A549 (cell line): ENCODE data around the gene DMPK. TPM values are rescaled to one million over a fixed set of nuclear protein-coding genes. Genes with fewer than 3 reads are reported as not detected.

ENCODE experiments used
- ATAC-seq, 2 experiments: fragments of 200-7000 bp in 1 of 2; fragments of >200 bp in 1 of 2; cut with Nextera tagmentation in 1 of 2; cut with Tn5 transposase in 1 of 2; 3 replicates each; pipeline versions ENCODE4 v1.8.0 to v1.9.1; 2018 to 2020; ENCODE audit warnings: mild to moderate bottlenecking in 1 of 2, moderate library complexity in 1 of 2
- CTCF ChIA-PET: fragments of 300-600 bp; sonication (Branson Sonifier 250); formaldehyde crosslinking; extraction: SDS; loops from one replicate; lab custom pipeline; 2021; ENCODE audit warnings: antibody characterized with exemption, inconsistent platforms; lab: Yijun Ruan, JAX
- POLR2A ChIA-PET: fragments of 350-600 bp; formaldehyde crosslinking; extraction: SDS; loops from one replicate; lab custom pipeline; 2021; ENCODE audit warnings: antibody characterized with exemption, inconsistent platforms; lab: Yijun Ruan, JAX
- DNase-seq, 2 experiments: peaks; one replicate each; pipeline versions ENCODE4 v3.0.0 to v3.0.0-alpha.2; 2011 to 2016; ENCODE audit warnings: low read depth in 1 of 2, low spot score in 1 of 2
- FAIRE-seq: peaks from 2 replicates; lab custom pipeline; 2011; peaks lifted over from hg19 to GRCh38; lab: Jason Lieb, UNC
- H3K27ac ChIP-seq, 2 experiments: fragments of >200 bp; sonication (Bioruptor Twin); formaldehyde crosslinking; 3 replicates each; pipeline ENCODE4 v1.5.1; 2016 to 2017
- H3K4me1 ChIP-seq: fragments of >200 bp; sonication (Bioruptor Twin); formaldehyde crosslinking; 3 replicates; pipeline ENCODE4 v1.6.1; 2016
- H3K4me2 ChIP-seq: fragments of >200 bp; sonication (Bioruptor Twin); formaldehyde crosslinking; 3 replicates; pipeline ENCODE4 v1.6.1; 2016
- H3K4me3 ChIP-seq: fragments of >200 bp; sonication (Bioruptor Twin); formaldehyde crosslinking; 3 replicates; pipeline ENCODE4 v1.5.1; 2016
- H3K9me3 ChIP-seq: fragments of >200 bp; sonication (Bioruptor Twin); formaldehyde crosslinking; 3 replicates; pipeline ENCODE4 v1.6.1; 2016
- CBX2 ChIP-seq: fragments of 200-600 bp; sonication (generic); IDR thresholded peaks from 2 replicates; pipeline ENCODE4 v1.6.1; 2016; ENCODE audit warnings: low read depth, mild to moderate bottlenecking, borderline replicate concordance
- CEBPB ChIP-seq, 2 experiments: fragments of >200 bp in 1 of 2; sonication (Bioruptor Twin) in 1 of 2; formaldehyde crosslinking in 1 of 2; IDR thresholded peaks; 2 replicates each; pipeline ENCODE4 v1.6.1; 2012 to 2016
- E2F6 ChIP-seq: IDR thresholded peaks from 2 replicates; pipeline ENCODE4 v1.6.1; 2012; ENCODE audit warnings: low read depth, borderline replicate concordance
- EHF ChIP-seq: fragments of 250-450 bp; sonication (Bioruptor Pico); IDR thresholded peaks from 2 replicates; pipeline ENCODE4 v1.5.0; 2020; ENCODE audit warnings: mild to moderate bottlenecking
- FOSL2 ChIP-seq, 2 experiments: fragments of 450-650 bp in 1 of 2; fragments of >200 bp in 1 of 2; sonication (Bioruptor Twin) in 1 of 2; formaldehyde crosslinking; IDR thresholded peaks; 2 replicates each; pipeline versions ENCODE4 v1.5.0 to v1.6.1; 2016 to 2020; ENCODE audit warnings: mild to moderate bottlenecking in 1 of 2, moderate library complexity in 1 of 2
- FOXS1 ChIP-seq: fragments of 250-450 bp; sonication (Bioruptor Pico); IDR thresholded peaks from 2 replicates; pipeline ENCODE4 v1.5.0; 2020; ENCODE audit warnings: mild to moderate bottlenecking, moderate library complexity
- GATA3 ChIP-seq: IDR thresholded peaks from 2 replicates; pipeline ENCODE4 v1.6.1; 2012; ENCODE audit warnings: borderline replicate concordance
- HEYL ChIP-seq: fragments of 250-450 bp; sonication (Bioruptor Pico); IDR thresholded peaks from 2 replicates; pipeline ENCODE4 v1.8.0; 2021; ENCODE audit warnings: mild to moderate bottlenecking, moderate library complexity
- HOXA7 ChIP-seq: fragments of 250-450 bp; sonication (Bioruptor Pico); IDR thresholded peaks from 2 replicates; pipeline ENCODE4 v1.5.0; 2020; ENCODE audit warnings: mild to moderate bottlenecking, moderate library complexity
- MAFK ChIP-seq: fragments of 450-650 bp; IDR thresholded peaks from 2 replicates; pipeline ENCODE4 v1.6.1; 2014; ENCODE audit not compliant: partially characterized antibody
- MYC ChIP-seq: IDR thresholded peaks from 2 replicates; pipeline ENCODE4 v1.6.1; 2012; ENCODE audit warnings: mild to moderate bottlenecking, inconsistent platforms, low read length, improper control_type of control experiment, borderline replicate concordance
- NFE2L2 ChIP-seq: fragments of 150-350 bp; conservative IDR thresholded peaks from 2 replicates; pipeline ENCODE4 v1.6.1; 2014; ENCODE audit warnings: low read length
- NPAS2 ChIP-seq: fragments of 250-450 bp; sonication (Bioruptor Pico); IDR thresholded peaks from 2 replicates; pipeline ENCODE4 v1.8.0; 2022; ENCODE audit warnings: mild to moderate bottlenecking, moderate library complexity, borderline replicate concordance
- PHF8 ChIP-seq: fragments of 200-600 bp; sonication (generic); IDR thresholded peaks from 2 replicates; pipeline ENCODE4 v1.6.1; 2016; ENCODE audit warnings: low read depth, mild to moderate bottlenecking, antibody characterized with exemption, moderate library complexity, borderline replicate concordance
- RAD21 ChIP-seq, 2 experiments: fragments of >200 bp in 1 of 2; sonication (Bioruptor Twin) in 1 of 2; formaldehyde crosslinking in 1 of 2; IDR thresholded peaks in 1 of 2; conservative IDR thresholded peaks in 1 of 2; 2 replicates in 1 of 2; 3 replicates in 1 of 2; pipeline ENCODE4 v1.6.1; 2012 to 2018; ENCODE audit warnings: inconsistent platforms in 1 of 2
- REST ChIP-seq: fragments of 200-600 bp; sonication (generic); IDR thresholded peaks from 2 replicates; pipeline ENCODE4 v1.6.1; 2016; ENCODE audit warnings: antibody characterized with exemption, mild to moderate bottlenecking, moderate library complexity
- SMC3 ChIP-seq: fragments of >200 bp; sonication (Bioruptor Twin); formaldehyde crosslinking; IDR thresholded peaks from 3 replicates; pipeline ENCODE4 v1.6.1; 2018; ENCODE audit warnings: inconsistent platforms
- TP53 ChIP-seq: fragments of 250-450 bp; sonication (Bioruptor Pico); IDR thresholded peaks from 2 replicates; pipeline ENCODE4 v1.5.0; 2021; ENCODE audit warnings: mild to moderate bottlenecking, moderate library complexity
- ZNF302 ChIP-seq: fragments of 250-450 bp; sonication (Bioruptor Pico); IDR thresholded peaks from 2 replicates; pipeline ENCODE4 v1.9.0; 2021; ENCODE audit warnings: inconsistent platforms, mild to moderate bottlenecking, moderate library complexity
- ZSCAN20 ChIP-seq: fragments of 250-450 bp; sonication (Bioruptor Pico); IDR thresholded peaks from 2 replicates; pipeline ENCODE4 v1.8.0; 2022; ENCODE audit warnings: mild to moderate bottlenecking, moderate library complexity
- WGBS: methylation state at CpG from one replicate; pipeline ENCODE4 v1.1.6; 2017; ENCODE audit errors: missing lambda C conversion rate; 5-methylcytosine and 5-hydroxymethylcytosine counted together
- polyA plus RNA-seq, 4 experiments: library from polyadenylated mRNA; depleted of rRNA in 3 of 4; stranded (reverse); fragments of >200 nt; fragmentation: RNase III in 1 of 4; extraction: RNeasy Plus Mini Kit Qiagen cat#74134 plus additional on column Dnase treatment in 1 of 4; gene quantifications; 2 replicates in 3 of 4; 3 replicates in 1 of 4; pipeline ENCODE4 v1.2.3, GENCODE V29; 2011 to 2017
- TF ChIP-seq, protein P1 (sequence below): fragments of >200 bp; sonication (Bioruptor Twin); formaldehyde crosslinking; IDR thresholded peaks from 2 replicates; pipeline ENCODE4 v1.6.1; 2016

Gene DMPK
- polyA plus RNA-seq, 2 of the 4 experiments (the other 2 are of a cell fraction), result 21.6 to 56.6 TPM

DNA sequence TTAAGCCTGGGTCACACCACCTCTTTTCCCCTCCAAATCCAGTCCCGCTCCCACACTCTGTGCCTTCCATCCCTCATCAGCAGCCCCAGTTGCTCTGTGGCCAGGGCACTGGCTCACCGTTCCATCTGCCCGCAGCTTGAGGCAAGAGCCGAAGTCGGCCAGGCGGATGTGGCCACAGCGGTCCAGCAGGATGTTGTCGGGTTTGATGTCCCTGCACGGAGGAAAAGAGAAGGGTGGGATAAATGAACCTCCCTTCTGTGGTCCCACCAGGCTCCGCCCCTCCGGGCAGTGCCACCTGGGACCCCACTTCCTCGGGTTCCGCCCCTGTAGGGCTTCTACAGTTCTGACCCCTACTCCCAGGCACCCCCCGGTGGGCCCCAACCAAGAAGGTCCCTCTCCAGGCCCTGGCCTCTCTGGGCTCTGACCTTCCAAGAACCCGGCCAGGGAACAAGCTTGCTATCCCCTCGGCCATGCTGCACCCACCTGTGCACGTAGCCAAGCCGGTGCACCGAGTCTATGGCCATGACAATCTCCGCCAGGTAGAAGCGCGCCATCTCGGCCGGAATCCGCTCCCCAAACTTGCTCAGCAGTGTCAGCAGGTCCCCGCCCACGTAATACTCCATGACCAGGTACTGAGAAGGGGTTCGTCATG, 4.2 kb downstream of the DMPK start:
- H3K4me1 ChIP-seq, result peaks cover 42% of the 10 kb centered on the region
- H3K4me2 ChIP-seq, result no peak overlapping the region; the same call in 2 of the 3 replicates
- ChIA-PET POLR2A (interaction anchor here (1.4 kb wide), 1 partner anchor 9 kb away, joined by 6 read pairs; the partner anchor contains the start of gene SIX5), CTCF (interaction anchor here (1.5 to 74.3 kb wide), 4 partner anchors 7 to 74 kb away, joined by 3 to 2204 read pairs (median 1104); partner anchors contain the start of genes DMPK, DMWD, RSPH6A and SIX5)
- no peaks in the 10 kb centered on the region for H3K9me3 ChIP-seq
- ATAC-seq, result no peak
- no peak overlapping the region for H3K4me3 ChIP-seq
- no peak for DNase-seq
- no peak overlapping the region for H3K27ac ChIP-seq
- no peak for FAIRE-seq
- TF ChIP-seq FOSL2 (IDR thresholded peaks at IDR 0.05), result no peak
- TF ChIP-seq FOSL2 (CRISPR knock-in tag; IDR thresholded peaks at IDR 0.05), result no peak
- TF ChIP-seq TP53, result no peak
- no peak for TF ChIP-seq GATA3
- no peak for TF ChIP-seq PHF8
- TF ChIP-seq E2F6, result no peak
- 94% methylated on average over 28 of the region's 28 CpGs for WGBS

GRCh38 chr19:45777395-45777961, 4.8 kb downstream of the DMPK start:
- H3K4me1 ChIP-seq, result peaks cover 35% of the 10 kb centered on the region
- H3K27ac ChIP-seq, result no peak overlapping the region
- CTCF ChIA-PET, result interaction anchor here (1.5 to 74.3 kb wide), 4 partner anchors 7 to 84 kb away, joined by 3 to 2204 read pairs (median 1104); partner anchors contain the start of genes DMPK, DMWD, RSPH6A and SIX5
- H3K9me3 ChIP-seq, result no peaks in the 10 kb centered on the region
- TF ChIP-seq ZNF302 (CRISPR knock-in tag) (no peak), HEYL (CRISPR knock-in tag) (no peak), EHF (no peak), TP53 (no peak), ZSCAN20 (CRISPR knock-in tag) (no peak), NPAS2 (CRISPR knock-in tag) (no peak), MAFK (no peak), REST (no peak), FOXS1 (CRISPR knock-in tag) (no peak), RAD21 (conservative IDR thresholded peaks at IDR 0.05 in 1 of 2, IDR thresholded peaks at IDR 0.05 in 1 of 2) (no peak), SMC3 (no peak), CBX2 (no peak), MYC (no peak), HOXA7 (CRISPR knock-in tag) (no peak), CEBPB (IDR thresholded peaks at IDR 0.05) (no peak), NFE2L2 (no peak)
- TF ChIP-seq, protein P1, sequence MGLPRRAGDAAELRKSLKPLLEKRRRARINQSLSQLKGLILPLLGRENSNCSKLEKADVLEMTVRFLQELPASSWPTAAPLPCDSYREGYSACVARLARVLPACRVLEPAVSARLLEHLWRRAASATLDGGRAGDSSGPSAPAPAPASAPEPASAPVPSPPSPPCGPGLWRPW, result no peak
- ATAC-seq, result no peak
- no peak for DNase-seq
- H3K4me3 ChIP-seq, result no peak overlapping the region
- no peak overlapping the region for H3K4me2 ChIP-seq
- FAIRE-seq, result no peak
- WGBS, result 95% methylated on average over 34 of the region's 34 CpGs
- POLR2A ChIA-PET, result interaction anchor here (1.4 kb wide), 1 partner anchor 8 kb away, joined by 6 read pairs; the partner anchor contains the start of gene SIX5
